ENCODE data around the gene LRRC40. TPM values are rescaled to one million over a fixed set of nuclear protein-coding genes. Genes with fewer than 3 reads are reported as not detected.
"Not testable (repeated sequence)": the region's sequence is repeated elsewhere in the genome, so short reads cannot be mapped to it uniquely, and the experiment has no call there.

LRRC40 gene
- total RNA-seq, 2 experiments from 2014 or later, result 19.4 to 24.7 TPM

DNA sequence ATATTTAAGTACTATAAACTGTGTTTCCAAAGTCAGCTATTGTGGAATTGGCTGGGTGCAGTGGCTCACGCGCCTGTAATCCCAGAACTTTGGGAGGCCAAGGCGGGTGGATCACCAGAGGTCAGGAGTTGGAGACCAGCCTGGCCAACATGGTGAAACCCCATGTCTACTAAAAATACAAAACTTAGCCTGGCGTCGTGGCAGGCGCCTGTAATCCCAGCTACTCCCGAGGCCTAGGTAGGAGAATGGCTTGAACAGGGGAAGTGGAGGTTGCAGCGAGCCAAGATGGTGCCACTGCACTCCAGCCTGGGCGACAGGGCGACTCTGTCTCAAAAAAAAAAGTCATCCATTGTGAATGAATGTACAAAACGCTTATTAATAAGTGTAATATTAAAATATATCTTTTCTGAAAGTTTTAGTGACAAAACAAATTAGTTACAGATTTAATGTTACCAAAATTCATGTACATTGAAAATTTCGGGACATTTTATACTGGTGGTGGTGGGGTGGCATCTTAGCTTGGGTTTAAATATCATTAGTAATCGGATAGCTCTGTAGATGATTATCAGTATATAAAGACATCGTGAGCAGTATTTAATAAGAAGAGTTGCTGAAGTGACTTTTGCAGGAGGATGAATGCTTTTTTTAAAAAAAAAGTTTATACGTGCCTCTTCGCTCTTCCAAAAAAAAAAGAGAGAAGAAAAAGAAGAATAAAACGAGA is 15.3 kb upstream of the LRRC40 start:
- CTCF ChIA-PET, result interaction anchor here (0.6 to 2.2 kb wide), 9 partner anchors 8 to 326 kb away, joined by 3 to 7 read pairs (median 3); no protein-coding TSS in a partner anchor

DNA sequence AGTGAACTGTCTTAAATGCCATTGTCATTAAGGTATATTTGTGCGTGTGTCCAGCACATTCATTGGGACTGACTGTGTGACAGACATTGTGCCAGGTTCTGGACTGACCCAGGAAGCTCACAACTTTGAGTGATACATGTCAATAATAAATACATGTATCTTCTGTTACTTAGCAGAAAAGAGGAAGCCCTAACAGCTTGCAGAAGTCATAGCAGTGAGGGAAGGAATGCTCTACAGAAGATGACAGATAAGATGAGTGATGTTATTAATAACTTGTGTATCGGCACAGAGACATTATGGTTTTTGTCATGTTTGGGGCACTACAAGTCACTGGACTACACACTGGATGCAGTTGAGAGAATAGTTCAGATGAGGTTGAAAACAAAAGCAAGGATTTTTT is 14.6 kb upstream of the LRRC40 start:
- DNase-seq, result no peak
- no peaks in the 10 kb centered on the region for H3K27me3 Mint-ChIP-seq
- H3K4me1 Mint-ChIP-seq, result peaks cover 39% of the 10 kb centered on the region
- peak overlapping the region; percentile 15 for H3K4me3 Mint-ChIP-seq
- peak overlapping the region; percentile 75 for H3K27ac Mint-ChIP-seq
- ChIA-PET POLR2A (interaction anchor here (1.5 kb wide), 1 partner anchor 14 kb away, joined by 5 read pairs; the partner anchor contains the start of gene LRRC40), CTCF (interaction anchor here (1.3 to 2.2 kb wide), 3 partner anchors 9 to 13 kb away, joined by 3 to 7 read pairs (median 6); no protein-coding TSS in a partner anchor)
- H3K9me3 Mint-ChIP-seq, result no peaks in the 10 kb centered on the region
- H3K36me3 Mint-ChIP-seq (ENCODE audit: low read depth), result peaks cover 44% of the 10 kb centered on the region

More for the DNA sequence above, 15.3 kb upstream of the LRRC40 start:
- Mint-ChIP-seq H3K27me3 (no peaks in the 10 kb centered on the region), H3K4me1 (peaks cover 44% of the 10 kb centered on the region), H3K36me3 (ENCODE audit: low read depth) (peaks cover 41% of the 10 kb centered on the region), H3K9me3 (no peaks in the 10 kb centered on the region), H3K27ac (peak overlapping the region; percentile 97), H3K4me3 (peak overlapping the region; percentile 85)
- POLR2A ChIA-PET, result interaction anchor here (1.1 to 1.5 kb wide), 2 partner anchors 15 to 133 kb away, joined by 4 to 5 read pairs; partner anchors contain the start of gene LRRC40
- no peak for DNase-seq

- CTCF ChIA-PET, result interaction anchor here (1.0 kb wide), 1 partner anchor 10 kb away, joined by 3 read pairs; the partner anchor contains the start of gene SRSF11
- Mint-ChIP-seq H3K36me3 (ENCODE audit: low read depth) (peaks cover 29% of the 10 kb centered on the region), H3K4me1 (peaks cover 48% of the 10 kb centered on the region), H3K9me3 (no peaks in the 10 kb centered on the region), H3K4me3 (no peak overlapping the region), H3K27me3 (no peaks in the 10 kb centered on the region), H3K27ac (no peak overlapping the region)
- no peak for DNase-seq
- POLR2A ChIA-PET, result no interaction called here
Observed at GRCh38 chr1:70211541-70211940, 6.2 kb upstream of the LRRC40 start.

DNA sequence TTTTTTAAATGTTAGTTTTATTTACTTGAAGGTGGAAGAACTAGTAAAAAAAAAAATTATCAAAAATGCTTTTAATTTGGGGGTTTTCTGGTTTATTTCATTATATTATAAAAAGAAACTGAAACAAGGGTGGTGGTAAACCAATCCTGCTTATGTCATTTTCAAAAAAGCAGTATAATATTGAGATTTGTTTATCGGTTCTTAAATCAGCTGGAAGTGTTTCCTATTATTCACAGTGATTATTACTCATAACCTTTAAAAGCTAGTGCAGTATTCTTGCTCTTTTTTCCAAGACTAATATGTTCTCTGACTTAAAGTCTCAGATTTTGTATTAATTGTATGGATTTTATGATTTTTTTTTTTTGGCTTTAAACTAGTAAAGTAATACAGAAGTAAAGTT is 5.4 kb upstream of the LRRC40 start:
- Mint-ChIP-seq H3K27ac (no peak overlapping the region), H3K4me3 (no peak overlapping the region), H3K36me3 (ENCODE audit: low read depth) (peaks cover 26% of the 10 kb centered on the region), H3K27me3 (no peaks in the 10 kb centered on the region), H3K9me3 (no peaks in the 10 kb centered on the region), H3K4me1 (peaks cover 52% of the 10 kb centered on the region)
- ChIA-PET POLR2A (no interaction called here), CTCF (interaction anchor here (0.6 to 1.4 kb wide), 4 partner anchors 9 to 57 kb away, joined by 3 to 6 read pairs (median 4); partner anchors contain the start of gene SRSF11)
- no peak for DNase-seq

DNA sequence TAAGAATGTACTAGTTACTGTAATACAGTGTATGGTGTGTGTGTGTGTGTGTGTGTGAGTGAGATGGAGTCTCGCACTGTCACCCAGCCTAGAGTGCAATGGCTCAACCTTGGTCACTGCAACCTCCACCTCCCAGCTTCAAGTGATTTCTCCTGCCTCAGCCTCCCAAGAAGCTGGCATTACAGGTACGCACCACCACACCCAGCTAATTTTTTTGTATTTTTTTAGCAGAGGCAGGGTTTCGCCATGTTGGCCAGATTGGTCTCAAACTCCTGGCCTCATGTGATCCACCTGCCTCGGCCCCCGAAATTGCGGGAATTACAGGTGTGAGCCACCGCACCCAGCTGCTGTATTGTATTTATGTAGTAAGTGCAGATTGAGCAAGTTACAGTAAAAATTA is 2.9 kb upstream of the LRRC40 start:
- peak overlapping the region; percentile 46 for H3K27ac Mint-ChIP-seq
- ChIA-PET CTCF (interaction anchor here (0.6 to 1.5 kb wide), 2 partner anchors 13 to 170 kb away, joined by 3 to 4 read pairs; partner anchors contain the start of gene SRSF11), POLR2A (interaction anchor here (0.7 kb wide), 1 partner anchor 13 kb away, joined by 3 read pairs; the partner anchor contains the start of gene SRSF11)
- H3K36me3 Mint-ChIP-seq (ENCODE audit: low read depth), result peaks cover 23% of the 10 kb centered on the region
- H3K9me3 Mint-ChIP-seq, result no peaks in the 10 kb centered on the region
- H3K4me1 Mint-ChIP-seq, result peaks cover 67% of the 10 kb centered on the region
- no peak for DNase-seq
- H3K4me3 Mint-ChIP-seq, result peak overlapping the region; percentile 22
- H3K27me3 Mint-ChIP-seq, result no peaks in the 10 kb centered on the region

GRCh38 chr1:70207492-70207891 is 2.1 kb upstream of the LRRC40 start:
- Mint-ChIP-seq H3K4me3 (peak overlapping the region; percentile 100), H3K36me3 (ENCODE audit: low read depth) (peaks cover 27% of the 10 kb centered on the region), H3K27me3 (no peaks in the 10 kb centered on the region), H3K9me3 (no peaks in the 10 kb centered on the region), H3K4me1 (peaks cover 72% of the 10 kb centered on the region), H3K27ac (peak overlapping the region; percentile 83)
- no peak for DNase-seq
- ChIA-PET CTCF (interaction anchor here (2.0 to 2.4 kb wide), 2 partner anchors 9 to 13 kb away, joined by 7 to 11 read pairs; partner anchors contain the start of gene SRSF11), POLR2A (no interaction called here)

GRCh38 chr1:70206833-70207232 is 1.5 kb upstream of the LRRC40 start:
- H3K9me3 Mint-ChIP-seq, POLR2A ChIA-PET, H3K27me3 Mint-ChIP-seq, DNase-seq: not testable (repeated sequence)
- CTCF ChIA-PET, result interaction anchor here (0.6 to 2.4 kb wide), 5 partner anchors 10 to 874 kb away, joined by 3 to 11 read pairs (median 3); partner anchors contain the start of genes SRSF11 and ZRANB2
- Mint-ChIP-seq H3K36me3 (ENCODE audit: low read depth) (peaks cover 28% of the 10 kb centered on the region), H3K27ac (peak overlapping the region; percentile 100), H3K4me3 (peak overlapping the region; percentile 100), H3K4me1 (peaks cover 77% of the 10 kb centered on the region)

- Mint-ChIP-seq H3K27me3 (no peaks in the 10 kb centered on the region), H3K9me3 (no peaks in the 10 kb centered on the region), H3K4me1 (peaks cover 67% of the 10 kb centered on the region), H3K36me3 (ENCODE audit: low read depth) (peaks cover 26% of the 10 kb centered on the region), H3K27ac (peak overlapping the region; percentile 100), H3K4me3 (peak overlapping the region; percentile 100)
- ChIA-PET POLR2A (interaction anchor here (0.6 to 1.3 kb wide), 2 partner anchors 68 to 148 kb away, joined by 3 to 4 read pairs; no protein-coding TSS in a partner anchor), CTCF (no interaction called here)
- DNase-seq, result no peak
Observed at GRCh38 chr1:70205071-70205433, 327 bp downstream of the LRRC40 start.

- peak overlapping the region; percentile 100 for H3K27ac Mint-ChIP-seq
- CTCF ChIA-PET, result no interaction called here
- POLR2A ChIA-PET, result interaction anchor here (1.3 kb wide), 1 partner anchor 149 kb away, joined by 4 read pairs; no protein-coding TSS in a partner anchor
- no peak for DNase-seq
- H3K4me1 Mint-ChIP-seq, result peaks cover 63% of the 10 kb centered on the region
- no peaks in the 10 kb centered on the region for H3K27me3 Mint-ChIP-seq
- peak overlapping the region; percentile 100 for H3K4me3 Mint-ChIP-seq
- H3K36me3 Mint-ChIP-seq (ENCODE audit: low read depth), result peaks cover 22% of the 10 kb centered on the region
- no peaks in the 10 kb centered on the region for H3K9me3 Mint-ChIP-seq
Observed at GRCh38 chr1:70204600-70204999, 779 bp downstream of the LRRC40 start.

DNA sequence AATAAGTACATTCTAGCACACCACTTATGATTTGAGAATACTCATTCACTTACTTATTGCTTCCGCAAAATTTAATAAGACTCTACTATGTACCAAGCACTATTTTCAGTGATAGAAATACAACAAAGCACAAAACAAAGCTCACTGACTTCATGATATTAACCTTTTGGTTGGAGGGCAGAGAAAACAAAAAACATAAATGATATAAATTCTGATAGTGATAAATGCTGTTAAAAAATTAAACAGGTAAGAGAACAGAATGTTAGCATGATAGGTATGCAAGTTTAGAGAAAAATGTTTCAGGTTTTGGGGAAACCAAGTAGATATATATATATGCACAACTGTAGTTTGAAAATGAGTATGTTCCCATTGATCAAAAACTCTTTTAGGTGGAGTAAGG is 1.2 kb downstream of the LRRC40 start:
- Mint-ChIP-seq H3K9me3 (no peaks in the 10 kb centered on the region), H3K27me3 (no peaks in the 10 kb centered on the region), H3K27ac (peak overlapping the region; percentile 100), H3K4me1 (peaks cover 60% of the 10 kb centered on the region), H3K4me3 (peak overlapping the region; percentile 100), H3K36me3 (ENCODE audit: low read depth) (peaks cover 22% of the 10 kb centered on the region)
- no peak for DNase-seq
- ChIA-PET CTCF (interaction anchor here (0.6 kb wide), 1 partner anchor 42 kb away, joined by 3 read pairs; no protein-coding TSS in a partner anchor), POLR2A (interaction anchor here (1.3 kb wide), 1 partner anchor 149 kb away, joined by 4 read pairs; no protein-coding TSS in a partner anchor)

- no peak for DNase-seq
- ChIA-PET POLR2A (no interaction called here), CTCF (interaction anchor here (0.7 kb wide), 1 partner anchor 876 kb away, joined by 3 read pairs; no protein-coding TSS in a partner anchor)
- Mint-ChIP-seq H3K4me1 (peaks cover 44% of the 10 kb centered on the region), H3K27me3 (no peaks in the 10 kb centered on the region), H3K36me3 (ENCODE audit: low read depth) (peaks cover 9% of the 10 kb centered on the region), H3K27ac (peak overlapping the region; percentile 15), H3K9me3 (no peaks in the 10 kb centered on the region), H3K4me3 (no peak overlapping the region)
Observed at GRCh38 chr1:70202173-70202758, 3.1 kb downstream of the LRRC40 start.

DNA sequence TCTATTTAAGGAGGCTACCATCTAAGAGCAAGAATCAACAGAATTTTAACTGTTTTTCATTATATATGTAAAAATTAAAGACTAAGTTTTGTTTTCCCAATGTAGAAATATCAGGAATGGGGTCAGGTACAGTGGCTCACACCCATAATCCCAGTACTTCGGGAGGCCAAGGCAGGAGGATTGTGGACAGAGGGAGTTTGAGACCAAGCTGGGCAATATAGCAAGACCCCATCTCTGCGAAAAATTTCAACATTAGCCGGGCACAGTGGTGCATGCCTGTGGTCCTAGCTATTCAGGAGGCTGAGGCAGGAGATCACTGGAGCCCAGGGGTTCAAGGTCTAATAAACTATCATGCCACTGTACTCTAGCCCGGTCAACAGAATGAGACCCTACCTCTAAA is 5.3 kb downstream of the LRRC40 start:
- Mint-ChIP-seq H3K9me3 (no peaks in the 10 kb centered on the region), H3K36me3 (ENCODE audit: low read depth) (peaks cover 9% of the 10 kb centered on the region), H3K27ac (no peak overlapping the region), H3K27me3 (no peaks in the 10 kb centered on the region), H3K4me3 (no peak overlapping the region), H3K4me1 (peaks cover 32% of the 10 kb centered on the region)
- ChIA-PET CTCF (no interaction called here), POLR2A (no interaction called here)
- no peak for DNase-seq
